Endothelial cell of umbilical vein (primary cell): ENCODE measurements around the gene FSTL3. TPM values are rescaled to one million over a fixed set of nuclear protein-coding genes. Genes with fewer than 3 reads are reported as not detected.

Experiments used
- BruUV-seq: library from RNA; stranded (reverse); fragments of 400-500 nt; replicated peaks from 2 replicates; lab custom pipeline; 2021; lab: Mats Ljungman, UMichigan
- CTCF ChIA-PET: fragments of 300-600, 350-600 bp; sonication (Branson Sonifier 250); formaldehyde crosslinking; loops from one replicate; lab custom pipeline; 2021; ENCODE audit warnings: antibody characterized with exemption, inconsistent platforms; lab: Charles Lee
- POLR2A ChIA-PET: fragments of 300-600, 350-600 bp; sonication (Branson Sonifier 250); formaldehyde crosslinking; loops from one replicate; lab custom pipeline; 2021; ENCODE audit warnings: antibody characterized with exemption, inconsistent platforms; lab: Charles Lee
- DNase-seq: peaks from one replicate; pipeline ENCODE4 v3.0.0-alpha.2; 2011; ENCODE audit warnings: low read depth, low spot score
- FAIRE-seq: peaks from 2 replicates; lab custom pipeline; 2011; peaks lifted over from hg19 to GRCh38; lab: Jason Lieb, UNC
- H2AFZ ChIP-seq: 2 replicates; pipeline ENCODE4 v1.6.0; 2012; ENCODE audit warnings: low read depth, low read length, control low read depth, inconsistent platforms
- H3K27ac ChIP-seq: 2 replicates; pipeline ENCODE4 v1.5.1; 2011; ENCODE audit warnings: low read depth, mild to moderate bottlenecking, control low read depth, low read length, moderate library complexity; ENCODE audit not compliant: insufficient read depth
- H3K27me3 ChIP-seq, 2 experiments: 2 replicates each; pipeline versions ENCODE4 v1.6.0 to v1.6.1; 2011; ENCODE audit warnings: low read length in 2 of 2, mixed read lengths in 1 of 2; ENCODE audit not compliant: control insufficient read depth in 2 of 2, insufficient read depth in 2 of 2
- H3K36me3 ChIP-seq, 2 experiments: 2 replicates in 1 of 2; 3 replicates in 1 of 2; pipeline ENCODE4 v1.5.1; 2011; ENCODE audit warnings: low read length in 2 of 2, mild to moderate bottlenecking in 1 of 2, moderate library complexity in 1 of 2; ENCODE audit not compliant: control insufficient read depth in 2 of 2, insufficient read depth in 2 of 2; ENCODE audit errors: extremely low read depth in 1 of 2
- H3K4me1 ChIP-seq: 3 replicates; pipeline ENCODE4 v1.5.1; 2011; ENCODE audit warnings: mild to moderate bottlenecking, low read length; ENCODE audit not compliant: control insufficient read depth, insufficient read depth; ENCODE audit errors: extremely low read depth
- H3K4me2 ChIP-seq: 2 replicates; pipeline ENCODE4 v1.6.1; 2011; ENCODE audit warnings: low read length, control low read depth, mixed read lengths; ENCODE audit not compliant: insufficient read depth
- H3K4me3 ChIP-seq, 3 experiments: fragments of 200-600 bp in 1 of 3; sonication (generic), shearing (Covaris generic) in 1 of 3; replicated peaks in 1 of 3; 2 replicates each; pipeline ENCODE4 v1.5.1; 2011 to 2016; ENCODE audit warnings: control low read depth in 3 of 3, low read length in 3 of 3, mild to moderate bottlenecking in 2 of 3, inconsistent platforms in 1 of 3, low read depth in 1 of 3, moderate library complexity in 1 of 3; ENCODE audit not compliant: insufficient read depth in 1 of 3
- H3K79me2 ChIP-seq: 2 replicates; pipeline ENCODE4 v1.6.0; 2012; ENCODE audit warnings: low read length, inconsistent platforms; ENCODE audit not compliant: control insufficient read depth, insufficient read depth
- H3K9ac ChIP-seq: replicated peaks from 2 replicates; pipeline ENCODE3; 2011; ENCODE audit warnings: low read length, control low read depth; ENCODE audit not compliant: insufficient read depth; ENCODE audit errors: extremely low read depth
- H3K9me1 ChIP-seq: replicated peaks from 3 replicates; pipeline ENCODE4 v1.6.0; 2011; ENCODE audit warnings: mild to moderate bottlenecking, low read length; ENCODE audit not compliant: control insufficient read depth, insufficient read depth; ENCODE audit errors: extremely low read depth
- H3K9me3 ChIP-seq: replicated peaks from 2 replicates; pipeline ENCODE4 v1.5.1; 2012; ENCODE audit warnings: low read length, inconsistent platforms; ENCODE audit not compliant: control insufficient read depth, insufficient read depth
- H4K20me1 ChIP-seq: replicated peaks from 2 replicates; pipeline ENCODE3; 2011; ENCODE audit warnings: mild to moderate bottlenecking, low read length; ENCODE audit not compliant: control insufficient read depth, insufficient read depth; ENCODE audit errors: extremely low read depth
- CTCF ChIP-seq, 2 donors: IDR thresholded peaks; 1 replicate in 1 of 2; 2 replicates in 1 of 2; pipeline ENCODE4 v1.5.1; 2011; ENCODE audit warnings: low read length in 2 of 2, mild to moderate bottlenecking in 2 of 2, moderate library complexity in 2 of 2, control low read depth in 1 of 2, inconsistent platforms in 1 of 2, low read depth in 1 of 2; ENCODE audit not compliant: insufficient read depth in 1 of 2; ENCODE audit errors: extremely low read depth in 1 of 2
- EZH2 ChIP-seq: IDR thresholded peaks from 2 replicates; pipeline ENCODE4 v1.6.1; 2012; ENCODE audit warnings: borderline replicate concordance, low read depth, mild to moderate bottlenecking, moderate library complexity, low read length, inconsistent platforms; ENCODE audit not compliant: severe bottlenecking
- FOS ChIP-seq: IDR thresholded peaks from 2 replicates; pipeline ENCODE4 v1.6.1; 2011; ENCODE audit warnings: mild to moderate bottlenecking, low read length, moderate library complexity, borderline replicate concordance; ENCODE audit not compliant: insufficient read depth
- GATA2 ChIP-seq: IDR thresholded peaks from 2 replicates; pipeline ENCODE4 v1.7.0; 2011; ENCODE audit warnings: low read depth, mild to moderate bottlenecking, moderate library complexity, mixed read lengths, low read length; ENCODE audit not compliant: insufficient read length, insufficient read depth
- JUN ChIP-seq: IDR thresholded peaks from 2 replicates; pipeline ENCODE4 v1.6.1; 2011; ENCODE audit warnings: borderline replicate concordance, low read depth; ENCODE audit not compliant: insufficient read length, insufficient read depth
- MAX ChIP-seq: IDR thresholded peaks from 2 replicates; pipeline ENCODE4 v1.6.1; 2011; ENCODE audit not compliant: insufficient read depth, insufficient read length
- MYC ChIP-seq: IDR thresholded peaks from one replicate; pipeline ENCODE4 v1.6.1; 2011; ENCODE audit warnings: mild to moderate bottlenecking, low read depth, low read length
- POLR2A ChIP-seq: IDR thresholded peaks from 2 replicates; pipeline ENCODE4 v1.6.1; 2012; ENCODE audit warnings: low read depth, mild to moderate bottlenecking, control low read depth, low read length
- POLR2AphosphoS5 ChIP-seq: IDR thresholded peaks from 2 replicates; pipeline ENCODE4 v1.6.1; 2012; ENCODE audit warnings: low read depth, mild to moderate bottlenecking, control low read depth, low read length, moderate library complexity; ENCODE audit not compliant: insufficient read depth
- dilution Hi-C: fragments of 300-500 bp; cut with MboI; formaldehyde crosslinking; loops from one replicate; pipeline ENCODE4 v1.15.0; 2019; ENCODE audit warnings: low sequenced_read_pairs; ENCODE audit not compliant: extremely low pct_ligation_motif_present
- intact Hi-C: fragments of 100-400 bp; cut with micrococcal nuclease; formaldehyde crosslinking; loops from one replicate; pipeline ENCODE4 v1.10.0; 2022
- polyA plus RNA-seq, 4 experiments: library from polyadenylated mRNA; depleted of rRNA in 3 of 4; stranded (reverse) in 3 of 4; unstranded in 1 of 4; fragments of >200 nt; gene quantifications; 2 replicates each; pipeline versions ENCODE4 v1.2.1 to v1.2.3, GENCODE V29; 2011 to 2012; ENCODE audit warnings: missing spikeins in 1 of 4
- total RNA-seq: library from RNA; stranded (reverse); gene quantifications from 2 replicates; pipeline ENCODE4 v1.2.3, GENCODE V29; 2021

FSTL3 gene
- total and polyA plus RNA-seq, 2 donors (not counting 3 experiments of a cell fraction or from before 2014, with no cell fraction given) = 19.9 to 45.2 TPM

GRCh38 chr19:729965-730668, 53.9 kb downstream of the FSTL3 start:
- no TSS peak for BruUV-seq
- intact Hi-C loops = no loop called here
- no peak overlapping the region for H3K4me2 ChIP-seq
- no peak overlapping the region for H3K9ac ChIP-seq
- CTCF ChIA-PET = no interaction called here
- DNase-seq (no peak), FAIRE-seq (no peak)
- H2AFZ ChIP-seq = no peak overlapping the region
- H3K9me1 ChIP-seq = no peaks in the 10 kb centered on the region
- dilution Hi-C loops = no loop called here
- POLR2A ChIA-PET = interaction anchor here (0.7 kb wide), 1 partner anchor 62 kb away, joined by 4 read pairs; no protein-coding TSS in a partner anchor
- no peak overlapping the region for H3K27ac ChIP-seq
- TF ChIP-seq CTCF (IDR thresholded peaks at IDR 0.05; ENCODE audit: extremely low read depth in 1 of 2, insufficient read depth in 1 of 2, low read depth in 1 of 2, low read length in 2 of 2) (no peak), MAX (no peak), POLR2A (no peak), POLR2AphosphoS5 (no peak), MYC (no peak), JUN (no peak), FOS (no peak), EZH2 (no peak), GATA2 (no peak)
- no peaks in the 10 kb centered on the region for H4K20me1 ChIP-seq
- no peaks in the 10 kb centered on the region for H3K36me3 ChIP-seq
- H3K4me1 ChIP-seq = peaks cover 8% of the 10 kb centered on the region
- no peaks in the 10 kb centered on the region for H3K9me3 ChIP-seq
- H3K4me3 ChIP-seq = no peak overlapping the region
- no peaks in the 10 kb centered on the region for H3K27me3 ChIP-seq
- H3K79me2 ChIP-seq = no peaks in the 10 kb centered on the region
